Fibroblast of mammary gland (primary cell): ENCODE data around the gene PTGES.
A peak's percentile ranks its signal among the peaks of the same experiment; 100 is the strongest.
"Not testable (repeated sequence)": the region's sequence is repeated elsewhere in the genome, so short reads cannot be mapped to it uniquely, and the experiment has no call there.

ENCODE experiments used
- DNase-seq: peaks from one replicate; pipeline ENCODE4 v3.0.0-alpha.2; 2010; ENCODE audit warnings: low read depth
- H3K4me3 ChIP-seq: 2 replicates; pipeline ENCODE4 v1.5.1; 2011; ENCODE audit warnings: low read depth, mild to moderate bottlenecking, low read length, moderate library complexity; ENCODE audit not compliant: control insufficient read depth
- CTCF ChIP-seq: conservative IDR thresholded peaks from 2 replicates; pipeline ENCODE4 v1.5.1; 2011; ENCODE audit warnings: low read depth, low read length, inconsistent platforms; ENCODE audit not compliant: control insufficient read depth, insufficient read depth

The PTGES gene

GRCh38 chr9:129769669-129770068 lies 16.8 kb upstream of the PTGES start:
- TF ChIP-seq CTCF: no peak
- no peak overlapping the region for H3K4me3 ChIP-seq
- no peak for DNase-seq

GRCh38 chr9:129768486-129768885 lies 15.6 kb upstream of the PTGES start:
- no peak overlapping the region for H3K4me3 ChIP-seq
- TF ChIP-seq CTCF: no peak
- DNase-seq: no peak

- DNase-seq: no peak
- TF ChIP-seq CTCF: no peak
- H3K4me3 ChIP-seq: no peak overlapping the region
Measured at GRCh38 chr9:129765764-129766317, 13.0 kb upstream of the PTGES start.

GRCh38 chr9:129762985-129763926 lies 10.4 kb upstream of the PTGES start:
- H3K4me3 ChIP-seq: no peak overlapping the region
- DNase-seq: peak; percentile 94
- TF ChIP-seq CTCF: no peak

- not testable (repeated sequence) for H3K4me3 ChIP-seq
- DNase-seq: peak; percentile 99
Measured at GRCh38 chr9:129762370-129762984, 9.6 kb upstream of the PTGES start.

GRCh38 chr9:129761901-129762369 lies 9.1 kb upstream of the PTGES start:
- no peak overlapping the region for H3K4me3 ChIP-seq
- TF ChIP-seq CTCF: no peak
- peak; percentile 87 for DNase-seq
